ENCODE data around the gene COL6A5.

The COL6A5 gene

GRCh38 chr3:130456540-130456939, 111.1 kb downstream of the COL6A5 start:
- no peak for DNase-seq

- no peak for DNase-seq
Measured at GRCh38 chr3:130457671-130458070, 112.2 kb downstream of the COL6A5 start.

- DNase-seq = no peak
Measured at GRCh38 chr3:130459944-130460343, 114.5 kb downstream of the COL6A5 start.

- DNase-seq = no peak
Measured at GRCh38 chr3:130462089-130462488, 116.6 kb downstream of the COL6A5 start.

GRCh38 chr3:130463221-130463620, 117.7 kb downstream of the COL6A5 start:
- DNase-seq = no peak

- DNase-seq = no peak
Measured at GRCh38 chr3:130465521-130465920, 120.0 kb downstream of the COL6A5 start.

GRCh38 chr3:130468311-130468710, 122.8 kb downstream of the COL6A5 start:
- no peak for DNase-seq

- no peak for DNase-seq
Measured at GRCh38 chr3:130470126-130470525, 124.7 kb downstream of the COL6A5 start.

- DNase-seq = no peak
Measured at GRCh38 chr3:130473416-130473815, 127.9 kb downstream of the COL6A5 start.

- no peak for DNase-seq
Measured at GRCh38 chr3:130480736-130481135, 135.3 kb downstream of the COL6A5 start.

- no peak for DNase-seq
Measured at GRCh38 chr3:130488288-130488687, 142.8 kb downstream of the COL6A5 start.

GRCh38 chr3:130488769-130489450, 143.4 kb downstream of the COL6A5 start:
- no peak for DNase-seq

- no peak for DNase-seq
Measured at GRCh38 chr3:130490241-130490640, 144.8 kb downstream of the COL6A5 start.

GRCh38 chr3:130491431-130491830, 146.0 kb downstream of the COL6A5 start:
- DNase-seq = no peak

- no peak for DNase-seq
Measured at GRCh38 chr3:130504701-130505100, 159.2 kb downstream of the COL6A5 start.

- DNase-seq = no peak
Measured at GRCh38 chr3:130506031-130506430, 160.6 kb downstream of the COL6A5 start.

GRCh38 chr3:130507746-130508145, 162.3 kb downstream of the COL6A5 start:
- DNase-seq = no peak

GRCh38 chr3:130509008-130509407, 163.5 kb downstream of the COL6A5 start:
- no peak for DNase-seq

GRCh38 chr3:130514681-130515080, 169.2 kb downstream of the COL6A5 start:
- no peak for DNase-seq

GRCh38 chr3:130515755-130516154, 170.3 kb downstream of the COL6A5 start:
- DNase-seq = no peak

GRCh38 chr3:130516645-130517512, 171.4 kb downstream of the COL6A5 start, which contains the start of gene COL6A6:
TSS of gene COL6A6 (plus strand) at chr3:130517177. CDS start at chr3:130560365, 43,188 bp downstream.
- DNase-seq = no peak

- DNase-seq = no peak
Measured at GRCh38 chr3:130517602-130518001, 172.1 kb downstream of the COL6A5 start.

GRCh38 chr3:130519754-130520153, 174.3 kb downstream of the COL6A5 start:
- no peak for DNase-seq

GRCh38 chr3:130522399-130522798, 176.9 kb downstream of the COL6A5 start:
- DNase-seq = no peak

All from NCI-H2227 treated with DMSO at 0.1 percent for 48 hours (cell line).